HuH-7.5 (cell line): ENCODE data around the gene TMEM214.
"Not testable (repeated sequence)": the region's sequence is repeated elsewhere in the genome, so short reads cannot be mapped to it uniquely, and the experiment has no call there.

Source experiments
- DNase-seq: peaks from one replicate; pipeline ENCODE4 v3.0.0; 2011; ENCODE audit warnings: low spot score

The TMEM214 gene

DNA sequence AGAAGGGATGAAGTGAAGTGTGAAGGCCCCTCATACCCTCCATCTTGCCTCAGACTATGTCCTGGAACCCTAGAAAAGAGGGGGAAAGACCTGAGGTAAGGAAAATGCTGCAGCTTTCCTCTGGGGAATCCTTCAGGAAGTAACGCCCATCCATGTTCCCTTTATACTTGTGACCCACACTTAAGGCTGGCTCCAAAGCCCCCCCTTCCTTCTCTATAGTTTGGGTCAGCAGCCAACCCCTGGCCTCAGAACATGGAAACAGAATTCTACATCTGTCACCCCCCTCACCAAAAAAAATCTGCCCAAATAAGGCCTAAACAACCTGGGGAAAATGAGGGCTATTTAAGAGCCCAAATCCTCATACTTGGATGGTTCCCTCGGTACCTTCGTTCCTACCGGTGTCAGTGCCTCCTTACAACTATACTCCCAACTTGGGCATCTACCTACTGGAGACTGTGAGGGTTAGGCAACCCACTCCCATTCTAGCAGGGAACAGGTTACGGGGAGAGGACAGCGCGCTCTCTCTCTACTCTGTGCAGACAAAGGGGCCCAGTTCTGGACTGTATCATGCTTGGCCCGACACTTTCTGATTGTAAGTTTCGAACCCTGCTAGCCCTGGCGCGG is 38.0 kb downstream of the TMEM214 start:
- DNase-seq, result no peak

DNA sequence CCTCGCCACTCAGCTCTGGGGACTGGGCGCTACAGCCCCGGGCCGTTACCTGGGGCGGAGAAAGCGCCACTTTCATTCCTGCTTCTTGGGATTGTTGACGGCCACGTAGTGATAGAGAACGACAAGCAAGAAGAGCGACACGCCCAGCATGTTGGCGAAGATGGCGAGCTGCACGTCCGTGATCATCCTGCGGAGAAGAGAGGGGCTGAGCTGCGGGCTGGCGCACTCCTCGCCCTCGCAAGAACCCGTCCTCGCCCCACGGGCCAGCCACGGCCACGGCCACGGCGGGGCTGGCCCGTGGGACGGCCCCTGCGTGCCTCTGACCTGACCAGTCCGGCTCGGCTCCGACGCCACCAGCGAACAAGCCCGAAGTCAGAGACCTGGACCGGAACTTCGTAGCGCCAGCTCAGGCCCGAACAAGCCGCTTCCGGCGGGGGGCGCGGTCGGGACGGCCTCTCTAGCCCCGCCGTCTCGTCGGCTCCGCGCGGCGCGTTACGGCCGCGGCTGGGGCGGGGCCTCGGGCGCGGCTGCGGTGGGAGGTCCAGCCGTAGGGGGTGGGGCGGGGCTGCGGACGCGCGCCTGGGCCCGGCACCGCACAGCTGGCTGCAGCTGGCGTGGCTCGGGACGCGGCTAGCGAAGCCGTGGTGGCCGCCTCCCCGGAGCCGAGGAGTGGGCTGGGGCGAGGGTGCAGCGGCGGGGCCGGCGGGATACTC is 38.7 kb downstream of the TMEM214 start, which contains the start of gene OST4:
Gene OST4 (minus strand): TSS at position 378 of the 713 bp plus-strand sequence.
- DNase-seq, result peak; percentile 90

DNA sequence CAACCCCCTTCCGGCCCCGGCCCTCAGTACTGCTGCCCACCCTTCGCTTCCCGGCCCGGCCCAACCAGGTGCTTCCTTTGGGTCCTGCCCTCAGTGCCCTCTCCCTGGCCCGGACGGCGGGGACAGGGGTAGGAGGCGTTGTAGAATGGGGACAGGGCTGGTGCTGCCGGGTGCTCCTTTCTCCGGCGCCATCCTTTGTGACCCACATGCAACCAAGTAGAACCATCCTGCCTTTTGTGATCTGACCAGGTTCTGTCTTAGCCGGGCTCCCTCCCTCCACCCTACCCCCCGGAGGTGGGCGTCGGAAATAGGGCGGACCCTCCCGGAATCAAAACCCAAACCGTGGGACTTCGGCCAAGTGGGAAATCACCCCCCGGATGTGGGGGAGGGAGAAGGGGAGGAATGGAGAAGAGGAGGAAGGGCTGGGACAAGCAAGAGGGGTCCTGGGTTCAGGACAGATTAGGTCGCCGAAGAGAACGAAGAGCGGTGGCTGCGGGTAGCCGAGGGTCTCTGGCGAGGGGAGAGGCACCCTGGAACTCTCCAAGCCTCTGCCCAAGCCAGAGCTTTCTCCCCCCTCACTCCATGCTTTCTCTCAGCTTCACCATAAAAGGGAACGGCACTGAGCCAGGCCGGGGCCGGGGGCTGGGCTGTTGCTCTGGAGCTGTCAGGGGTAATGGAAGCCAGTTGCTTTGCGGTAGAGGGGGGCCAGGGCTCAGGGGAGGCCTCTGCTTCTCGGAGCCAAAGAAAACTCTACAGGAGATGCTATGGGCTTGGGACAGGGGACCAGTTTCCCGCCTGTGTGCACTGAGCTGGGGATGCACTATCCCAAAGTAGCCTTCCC is 39.4 kb downstream of the TMEM214 start:
- no peak for DNase-seq

DNA sequence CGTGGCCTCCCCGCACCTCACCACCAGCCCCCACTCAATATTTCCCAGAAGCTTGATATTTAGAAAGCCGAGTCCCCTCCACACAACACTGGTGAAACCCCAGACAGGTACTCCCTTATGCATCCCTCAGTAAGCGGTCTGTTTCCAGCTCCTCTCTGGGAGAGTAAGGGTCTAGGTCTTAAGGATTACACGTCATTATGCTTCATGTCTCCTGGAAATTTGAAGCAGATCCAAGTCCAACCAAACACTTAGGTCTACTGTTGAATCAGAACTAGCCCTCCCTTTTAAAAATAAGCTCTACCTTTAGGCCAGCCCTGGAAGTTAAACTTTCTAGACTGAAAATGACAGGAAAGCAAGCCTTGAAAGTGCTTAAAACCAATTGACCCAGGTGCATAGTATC is 40.2 kb downstream of the TMEM214 start:
- no peak for DNase-seq

DNA sequence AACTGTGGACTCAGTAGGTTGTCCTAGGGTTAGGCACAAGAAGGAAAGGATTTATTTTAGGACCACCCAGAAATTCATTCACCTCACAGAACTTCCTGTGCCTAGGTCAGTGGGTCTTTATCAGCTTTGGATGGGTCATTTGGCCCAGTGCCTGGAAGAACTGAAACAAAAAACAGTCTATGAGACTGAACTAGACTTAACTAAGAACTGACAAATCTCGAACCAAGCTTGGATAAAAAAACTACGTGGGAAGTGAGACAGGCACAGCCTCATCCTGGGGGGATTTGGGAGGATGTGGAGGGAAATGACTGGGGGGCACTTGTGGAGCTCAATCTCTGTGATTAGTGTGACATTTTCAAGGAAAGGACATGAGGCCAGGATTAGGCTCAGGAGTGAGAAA is 41.0 kb downstream of the TMEM214 start:
- DNase-seq, result no peak

DNA sequence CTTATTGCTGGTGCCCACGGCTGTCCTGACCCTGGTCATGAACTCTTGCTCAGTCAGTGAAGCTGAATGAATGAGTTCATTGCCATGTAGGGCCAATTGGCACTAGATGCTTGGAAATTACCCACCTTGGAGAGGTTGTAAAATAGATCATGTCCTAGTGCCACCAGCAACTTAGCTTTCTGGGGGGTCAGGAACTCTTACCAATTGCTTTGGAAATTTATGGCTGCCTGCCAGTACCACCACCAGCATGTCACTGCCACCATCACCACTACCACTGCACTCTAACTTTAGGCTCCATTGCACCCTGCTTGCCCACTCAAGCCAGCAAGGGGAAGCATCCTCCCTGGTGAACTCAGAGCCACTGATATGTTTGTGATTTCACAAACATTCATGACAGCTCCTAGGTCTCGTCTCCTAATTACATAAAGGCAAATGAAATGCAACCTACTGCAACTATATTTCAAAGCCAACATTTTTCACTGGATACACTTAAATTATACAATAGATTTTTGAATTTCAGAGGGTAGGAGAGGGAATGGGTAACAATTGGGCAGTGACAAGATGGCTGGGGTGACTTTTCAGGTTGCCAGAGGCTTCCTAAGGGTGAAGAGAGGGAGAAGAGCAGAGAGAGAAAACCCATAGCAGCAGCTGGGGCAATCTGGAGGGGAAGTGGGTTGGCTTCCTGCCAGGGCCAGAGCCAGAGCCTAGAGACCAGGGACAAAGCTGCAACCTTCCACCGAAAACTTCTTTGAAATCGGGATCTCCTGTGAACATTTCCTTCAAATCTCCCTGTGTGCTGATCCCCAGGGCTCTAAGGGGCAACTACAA is 42.2 kb downstream of the TMEM214 start:
- no peak for DNase-seq

DNA sequence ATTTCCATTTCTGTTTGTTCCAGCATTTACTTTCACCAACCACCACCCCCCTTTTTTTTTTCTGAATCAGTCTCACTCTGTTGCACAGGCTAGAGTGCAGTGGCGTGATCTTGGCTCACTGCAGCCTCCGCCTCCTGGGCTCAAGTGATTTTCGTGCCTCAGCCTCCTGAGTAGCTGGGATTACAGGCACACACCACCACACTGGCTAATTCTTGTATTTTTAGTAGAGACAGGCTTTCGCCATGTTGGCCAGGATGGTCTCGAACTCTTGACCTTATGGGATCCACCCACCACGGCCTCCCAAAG is 42.8 kb downstream of the TMEM214 start:
- DNase-seq, result not testable (repeated sequence)

DNA sequence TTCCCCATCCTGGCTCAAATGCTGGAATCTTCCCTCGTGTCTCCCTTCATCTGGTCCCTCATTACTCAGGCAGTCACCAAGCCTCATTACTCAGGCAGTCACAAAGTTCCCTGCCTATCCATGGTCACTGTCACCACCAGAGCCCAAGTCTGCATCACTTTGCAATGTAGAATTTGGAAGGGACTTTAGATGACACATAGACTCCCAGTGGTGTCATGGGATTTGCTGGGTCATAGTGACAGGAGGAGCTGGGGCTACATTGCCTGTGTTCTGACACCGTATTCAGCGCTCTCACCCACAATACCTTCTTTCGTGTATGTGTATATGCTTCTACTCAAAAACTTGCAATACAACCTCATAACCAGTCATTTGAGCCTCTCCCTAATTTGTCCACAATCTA is 43.6 kb downstream of the TMEM214 start:
- DNase-seq, result no peak

DNA sequence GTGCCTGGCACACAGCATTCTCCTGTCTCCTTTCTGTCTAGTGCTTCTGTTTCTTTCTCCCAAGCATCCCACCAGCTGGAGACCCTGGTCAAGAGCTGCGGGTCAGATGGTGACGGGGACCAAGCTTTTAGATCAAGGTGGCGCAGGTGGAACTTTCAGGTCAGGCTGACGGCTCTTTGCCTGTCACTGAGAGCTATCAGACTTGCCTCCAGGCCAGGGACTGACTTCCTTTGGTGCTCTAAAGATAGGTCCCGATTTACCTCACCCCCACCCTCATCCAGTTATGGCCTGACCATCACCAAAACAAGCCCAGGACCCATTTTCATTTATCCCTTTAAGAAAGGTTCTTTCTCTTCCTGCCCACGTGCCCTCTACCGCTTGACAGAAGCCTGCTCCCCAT is 44.5 kb downstream of the TMEM214 start:
- no peak for DNase-seq

DNA sequence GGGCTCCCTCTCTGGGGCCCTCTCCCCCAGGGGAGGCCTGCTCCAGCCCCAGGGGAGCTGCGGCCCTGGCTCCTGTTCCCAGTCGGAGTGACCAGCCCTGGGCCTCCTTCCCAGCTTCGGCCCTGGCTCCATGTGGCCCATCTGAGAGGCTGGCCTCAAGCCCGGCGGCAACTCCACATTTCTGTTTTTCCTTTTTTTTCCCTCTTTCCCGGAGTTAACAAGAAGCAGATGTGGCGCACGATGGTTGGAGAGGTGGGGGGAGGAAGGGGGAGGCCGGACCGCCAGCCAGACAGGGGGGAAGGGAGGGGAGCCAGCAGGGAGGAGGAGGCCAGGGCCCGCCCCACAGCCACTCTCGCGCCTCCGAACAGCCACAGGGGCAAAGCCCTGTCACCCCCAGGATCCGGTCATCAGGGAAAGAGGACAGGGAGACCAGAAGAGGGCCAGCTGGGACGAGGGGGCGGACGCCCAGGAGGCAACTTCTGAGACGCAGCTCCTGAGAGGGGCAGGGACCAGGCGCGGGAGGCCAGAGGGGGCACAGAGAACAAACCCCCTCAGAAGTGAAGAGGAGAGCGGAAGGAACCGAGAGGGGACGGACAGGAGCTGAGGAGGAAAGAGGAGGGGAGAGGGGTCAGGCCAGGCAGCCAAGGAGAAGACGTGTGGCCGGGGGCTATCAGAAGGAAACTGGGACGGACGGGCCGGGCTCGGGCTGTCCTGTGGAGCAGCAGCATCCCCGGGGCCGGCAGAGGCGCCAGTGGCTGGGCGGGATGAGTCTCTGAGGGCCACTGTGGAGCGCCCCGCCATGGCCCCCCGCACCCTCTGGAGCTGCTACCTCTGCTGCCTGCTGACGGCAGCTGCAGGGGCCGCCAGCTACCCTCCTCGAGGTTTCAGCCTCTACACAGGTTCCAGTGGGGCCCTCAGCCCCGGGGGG is 45.8 kb downstream of the TMEM214 start, which contains the start of gene EMILIN1:
Gene EMILIN1 (plus strand): TSS at position 349 of the 928 bp plus-strand sequence. CDS start 451 bp downstream, at position 800.
- DNase-seq, result no peak

DNA sequence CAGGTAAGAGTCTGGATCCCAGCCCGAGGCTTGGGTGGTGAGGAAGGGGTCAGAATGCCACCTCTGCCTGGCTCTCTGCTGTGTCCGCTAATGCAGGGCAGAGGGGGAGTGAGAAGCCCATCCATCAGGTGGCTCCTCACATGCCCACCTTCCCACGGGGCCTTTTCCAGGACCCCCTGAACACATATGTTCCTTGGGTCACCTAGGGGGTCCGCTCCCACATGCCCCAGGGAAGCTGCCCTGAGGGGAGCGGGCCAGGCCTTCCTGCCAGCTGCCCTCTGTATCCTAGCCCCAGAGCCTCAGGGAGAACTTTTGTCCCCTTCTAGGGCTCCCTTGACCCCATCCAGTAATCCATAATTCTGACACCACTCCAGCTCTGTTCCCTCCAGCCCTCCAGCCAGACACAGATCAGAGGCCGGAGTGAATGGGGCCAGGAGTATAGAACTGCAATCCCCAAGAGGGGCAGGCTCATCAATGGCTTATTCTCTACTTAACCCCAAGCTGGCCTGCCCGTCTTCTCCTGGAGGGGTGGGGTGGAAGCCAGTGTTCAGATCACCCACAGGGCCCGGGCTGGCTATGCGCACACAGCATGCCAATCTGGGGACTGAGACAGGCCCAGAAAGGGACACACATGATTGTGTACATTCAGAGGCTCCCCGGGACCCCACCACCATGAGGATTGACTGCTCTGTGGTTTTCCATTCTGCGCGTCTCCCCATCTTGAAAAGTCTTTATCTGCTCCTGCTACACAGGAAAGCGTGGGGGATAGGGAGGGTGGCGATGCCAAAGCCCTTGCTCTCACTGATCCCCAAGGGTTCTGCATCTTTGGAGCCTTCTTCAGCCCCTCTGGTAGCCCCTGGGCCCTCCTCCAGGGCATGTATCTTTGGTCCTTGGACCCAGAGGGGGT is 46.7 kb downstream of the TMEM214 start:
- no peak for DNase-seq

DNA sequence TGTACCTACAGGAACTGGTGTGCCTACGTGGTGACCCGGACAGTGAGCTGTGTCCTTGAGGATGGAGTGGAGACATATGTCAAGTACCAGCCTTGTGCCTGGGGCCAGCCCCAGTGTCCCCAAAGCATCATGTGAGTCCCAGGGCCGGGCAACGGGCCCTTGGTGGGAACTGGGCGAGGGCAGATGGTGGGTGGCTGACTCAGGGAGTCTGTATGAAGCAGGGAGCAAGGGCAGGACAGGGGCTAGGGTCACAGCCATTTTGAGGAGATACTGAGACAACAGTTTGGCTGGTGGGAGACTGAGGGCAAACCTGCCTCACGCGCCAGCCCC is 47.3 kb downstream of the TMEM214 start:
- DNase-seq, result no peak

DNA sequence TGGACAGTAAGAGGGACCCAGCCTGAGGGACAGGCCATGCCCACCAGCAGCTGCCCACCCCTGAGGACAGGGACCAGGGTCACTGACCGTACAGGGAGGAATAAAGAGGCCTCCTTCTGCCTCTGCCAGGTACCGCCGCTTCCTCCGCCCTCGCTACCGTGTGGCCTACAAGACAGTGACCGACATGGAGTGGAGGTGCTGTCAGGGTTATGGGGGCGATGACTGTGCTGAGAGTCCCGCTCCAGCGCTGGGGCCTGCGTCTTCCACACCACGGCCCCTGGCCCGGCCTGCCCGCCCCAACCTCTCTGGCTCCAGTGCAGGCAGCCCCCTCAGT is 47.8 kb downstream of the TMEM214 start:
- DNase-seq, result no peak

DNA sequence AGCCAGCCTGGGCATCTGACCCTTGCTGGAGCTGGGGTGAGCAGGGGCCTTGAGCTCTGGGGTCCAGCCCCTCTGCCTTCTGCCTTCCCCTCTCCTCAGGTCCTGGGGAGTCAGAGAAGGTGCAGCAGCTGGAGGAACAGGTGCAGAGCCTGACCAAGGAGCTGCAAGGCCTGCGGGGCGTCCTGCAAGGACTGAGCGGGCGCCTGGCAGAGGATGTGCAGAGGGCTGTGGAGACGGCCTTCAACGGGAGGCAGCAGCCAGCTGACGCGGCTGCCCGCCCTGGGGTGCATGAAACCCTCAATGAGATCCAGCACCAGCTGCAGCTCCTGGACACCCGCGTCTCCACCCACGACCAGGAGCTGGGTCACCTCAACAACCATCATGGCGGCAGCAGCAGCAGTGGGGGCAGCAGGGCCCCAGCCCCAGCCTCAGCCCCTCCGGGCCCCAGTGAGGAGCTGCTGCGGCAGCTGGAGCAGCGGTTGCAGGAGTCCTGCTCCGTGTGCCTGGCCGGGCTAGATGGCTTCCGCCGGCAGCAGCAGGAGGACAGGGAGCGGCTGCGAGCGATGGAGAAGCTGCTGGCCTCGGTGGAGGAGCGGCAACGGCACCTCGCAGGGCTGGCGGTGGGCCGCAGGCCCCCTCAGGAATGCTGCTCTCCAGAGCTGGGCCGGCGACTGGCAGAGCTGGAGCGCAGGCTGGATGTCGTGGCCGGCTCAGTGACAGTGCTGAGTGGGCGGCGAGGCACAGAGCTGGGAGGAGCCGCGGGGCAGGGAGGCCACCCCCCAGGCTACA is 49.4 kb downstream of the TMEM214 start:
- DNase-seq, result no peak

DNA sequence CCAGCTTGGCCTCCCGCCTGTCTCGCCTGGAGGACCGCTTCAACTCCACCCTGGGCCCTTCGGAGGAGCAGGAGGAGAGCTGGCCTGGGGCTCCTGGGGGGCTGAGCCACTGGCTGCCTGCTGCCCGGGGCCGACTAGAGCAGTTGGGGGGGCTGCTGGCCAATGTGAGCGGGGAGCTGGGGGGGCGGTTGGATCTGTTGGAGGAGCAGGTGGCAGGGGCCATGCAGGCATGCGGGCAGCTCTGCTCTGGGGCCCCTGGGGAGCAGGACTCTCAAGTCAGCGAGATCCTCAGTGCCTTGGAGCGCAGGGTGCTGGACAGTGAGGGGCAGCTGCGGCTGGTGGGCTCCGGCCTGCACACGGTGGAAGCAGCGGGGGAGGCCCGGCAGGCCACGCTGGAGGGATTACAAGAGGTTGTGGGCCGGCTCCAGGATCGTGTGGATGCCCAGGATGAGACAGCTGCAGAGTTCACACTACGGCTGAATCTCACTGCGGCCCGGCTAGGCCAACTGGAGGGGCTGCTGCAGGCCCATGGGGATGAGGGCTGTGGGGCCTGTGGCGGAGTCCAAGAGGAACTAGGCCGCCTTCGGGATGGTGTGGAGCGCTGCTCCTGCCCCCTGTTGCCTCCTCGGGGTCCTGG is 50.1 kb downstream of the TMEM214 start:
- no peak for DNase-seq

DNA sequence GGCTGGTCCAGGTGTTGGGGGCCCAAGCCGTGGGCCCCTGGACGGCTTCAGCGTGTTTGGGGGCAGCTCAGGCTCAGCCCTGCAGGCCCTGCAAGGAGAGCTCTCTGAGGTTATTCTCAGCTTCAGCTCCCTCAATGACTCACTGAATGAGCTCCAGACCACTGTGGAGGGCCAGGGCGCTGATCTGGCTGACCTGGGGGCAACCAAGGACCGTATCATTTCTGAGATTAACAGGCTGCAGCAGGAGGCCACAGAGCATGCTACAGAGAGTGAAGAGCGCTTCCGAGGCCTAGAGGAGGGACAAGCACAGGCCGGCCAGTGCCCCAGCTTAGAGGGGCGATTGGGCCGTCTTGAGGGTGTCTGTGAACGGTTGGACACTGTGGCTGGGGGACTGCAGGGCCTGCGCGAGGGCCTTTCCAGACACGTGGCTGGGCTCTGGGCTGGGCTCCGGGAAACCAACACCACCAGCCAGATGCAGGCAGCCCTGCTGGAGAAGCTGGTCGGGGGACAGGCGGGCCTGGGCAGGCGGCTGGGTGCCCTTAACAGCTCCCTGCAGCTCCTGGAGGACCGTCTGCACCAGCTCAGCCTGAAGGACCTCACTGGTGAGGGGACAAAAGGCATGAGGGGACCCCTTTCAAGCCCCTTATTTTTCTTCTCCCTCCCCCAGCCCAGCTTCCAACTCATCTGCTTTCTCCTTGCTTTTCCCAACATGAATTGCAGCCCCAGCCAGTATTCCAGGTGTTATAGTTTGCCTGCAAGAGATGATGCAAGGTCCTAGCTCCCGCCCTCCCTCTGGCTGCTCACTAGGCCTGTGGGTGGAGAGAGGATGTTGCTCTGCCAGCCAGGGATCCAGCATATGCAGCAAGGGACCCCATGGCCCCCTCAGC is 50.9 kb downstream of the TMEM214 start:
- no peak for DNase-seq

DNA sequence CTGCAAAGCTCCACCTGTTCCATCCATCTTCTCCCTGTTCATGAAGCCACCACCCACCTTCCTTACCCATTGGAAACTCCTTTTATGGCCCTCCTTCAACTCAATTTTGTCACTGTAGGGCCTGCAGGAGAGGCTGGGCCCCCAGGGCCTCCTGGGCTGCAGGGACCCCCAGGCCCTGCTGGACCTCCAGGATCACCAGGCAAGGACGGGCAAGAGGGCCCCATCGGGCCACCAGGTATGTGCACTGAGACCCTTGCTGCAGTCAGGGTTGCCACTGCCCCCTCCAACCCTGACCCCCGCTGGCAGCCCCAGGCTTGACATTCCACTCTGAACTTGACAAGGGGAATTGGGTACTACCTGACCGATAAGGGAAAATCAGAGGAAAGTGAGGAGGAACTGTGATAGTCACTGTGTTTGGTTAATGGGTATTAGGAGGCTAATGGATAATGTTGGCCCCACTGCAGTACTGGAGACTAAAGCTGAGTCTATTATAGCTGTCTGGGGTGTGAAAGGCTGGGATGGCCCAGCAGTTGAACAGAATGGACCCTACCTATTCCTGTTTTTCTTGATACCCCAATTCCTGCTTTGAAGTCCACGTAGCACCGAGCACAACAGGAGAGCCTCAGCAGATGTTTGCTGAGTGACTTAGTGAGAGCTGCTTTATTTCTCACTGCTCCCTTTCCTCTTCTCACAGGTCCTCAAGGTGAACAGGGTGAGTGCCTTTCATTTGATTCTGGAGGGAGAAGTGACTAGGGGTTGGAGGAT is 51.7 kb downstream of the TMEM214 start:
- no peak for DNase-seq
